ENCODE data around the gene FNBP1.

GRCh38 chr9:129875181-129875611, 167.8 kb downstream of the FNBP1 start:
- no peak for TF ChIP-seq CTCF (tag by site-specific recombination; IDR thresholded peaks at IDR 0.05)
- no peak for TF ChIP-seq ZBTB26 (tag by site-specific recombination; optimal IDR thresholded peaks at IDR 0.05)
- no peak for TF ChIP-seq ZFP41 (tag by site-specific recombination; IDR thresholded peaks at IDR 0.05; ENCODE audit: borderline replicate concordance)
- no peak for TF ChIP-seq KLF10 (tag by site-specific recombination; IDR thresholded peaks at IDR 0.05)
- no peak for TF ChIP-seq ZNF148 (tag by site-specific recombination; IDR thresholded peaks at IDR 0.05; ENCODE audit: borderline replicate concordance)
- TF ChIP-seq INSM2 (tag by site-specific recombination; IDR thresholded peaks at IDR 0.05) = no peak
- no peak for TF ChIP-seq ZNF175 (tag by site-specific recombination; IDR thresholded peaks at IDR 0.05)
- no peak for TF ChIP-seq REST (tag by site-specific recombination; IDR thresholded peaks at IDR 0.05)
- no peak for TF ChIP-seq ZNF274 (IDR thresholded peaks at IDR 0.05; ENCODE audit: low read length)
- TF ChIP-seq ZNF274 (tag by site-specific recombination; IDR thresholded peaks at IDR 0.05; ENCODE audit: borderline replicate concordance) = no peak
- no peak for TF ChIP-seq ZNF133 (tag by site-specific recombination; IDR thresholded peaks at IDR 0.05)
